ENCODE measurements around the gene NHS. TPM values are rescaled to one million over a fixed set of nuclear protein-coding genes. Genes with fewer than 3 reads are reported as not detected.

The NHS gene
- total and polyA plus RNA-seq, 2 of the 4 experiments (the other 2 are of a cell fraction): 0.36 to 0.90 TPM

GRCh38 chrX:17462881-17463280 is 87.9 kb downstream of the NHS start:
- Histone ChIP-seq H3K36me3 (ENCODE audit: control insufficient read depth, insufficient read depth, low read length) (no peaks in the 10 kb centered on the region), H4K5ac (ENCODE audit: low read depth, low read length) (no peak overlapping the region), H3K9me3 (ENCODE audit: control insufficient read depth, insufficient read depth, low read length) (no peaks in the 10 kb centered on the region), H2BK5ac (ENCODE audit: low read depth, low read length, poor library complexity, severe bottlenecking) (no peak overlapping the region), H2AK9ac (replicated peaks; ENCODE audit: low read depth, low read length, poor library complexity) (no peak overlapping the region), H4K20me1 (ENCODE audit: insufficient read depth, low read length) (no peaks in the 10 kb centered on the region), H3K4me1 (ENCODE audit: control insufficient read depth, insufficient read depth, low read length) (no peaks in the 10 kb centered on the region; the same call in 1 of the 2 replicates), H2BK15ac (ENCODE audit: low read depth, low read length) (no peak overlapping the region), H3K27ac (ENCODE audit: insufficient read depth, low read length) (no peak overlapping the region), H2BK120ac (ENCODE audit: low read depth, low read length) (no peak overlapping the region), H3K79me1 (ENCODE audit: low read depth in 1 of 2, low read length in 2 of 2) (no peaks in the 10 kb centered on the region), H3K4me2 (ENCODE audit: low read depth, low read length) (no peak overlapping the region), H3K4me3 (ENCODE audit: insufficient read depth, low read depth, low read length) (no peak overlapping the region), H3K4ac (ENCODE audit: low read depth, low read length) (no peak overlapping the region), H3K14ac (replicated peaks; ENCODE audit: low read depth, low read length) (no peak overlapping the region), H4K8ac (ENCODE audit: low read depth in 2 of 2, low read length in 2 of 2) (no peak overlapping the region), H3K23ac (ENCODE audit: low read depth, low read length) (no peak overlapping the region), H2BK20ac (ENCODE audit: low read depth, low read length) (no peak overlapping the region), H3K9me1 (ENCODE audit: insufficient read depth, low read length) (no peaks in the 10 kb centered on the region; the same call in 1 of the 2 replicates), H3K18ac (ENCODE audit: low read depth, low read length) (no peak overlapping the region), H3K9ac (ENCODE audit: low read depth, low read length) (no peak overlapping the region), H3K27me3 (ENCODE audit: control insufficient read depth, insufficient read depth, low read length) (peaks cover 2% of the 10 kb centered on the region; the same call in 1 of the 2 replicates), H3K56ac (ENCODE audit: extremely low read depth, insufficient read depth, low read length) (no peak overlapping the region), H2AFZ (replicated peaks; ENCODE audit: low read length, poor library complexity) (no peak overlapping the region), H2AK5ac (ENCODE audit: low read depth, low read length) (no peak overlapping the region), H4K91ac (ENCODE audit: insufficient read depth, low read depth, low read length) (no peak overlapping the region)
- ChIA-PET CTCF (no interaction called here), POLR2A (ENCODE audit: unreplicated experiment) (no interaction called here)
- no TSS peak for BruUV-seq (replicated peaks)
- no peak for ATAC-seq (ENCODE audit: low read depth)
- intact Hi-C loops (cut with micrococcal nuclease): no loop called here
- in situ Hi-C loops (cut with MboI; ENCODE audit: low sequenced_read_pairs): no loop called here
- WGBS, 2 experiments (ENCODE audit: extremely low coverage in 2 of 2, insufficient read length in 1 of 2): no CpG with 5 or more reads among the region's 1 CpG
- TF ChIP-seq SMC3 (IDR thresholded peaks at IDR 0.05; ENCODE audit: low read depth, low read length): no peak
- dilution Hi-C loops (cut with HindIII; ENCODE audit: low sequenced_read_pairs, unreplicated experiment): no loop called here
- no peak for DNase-seq
